Liver (tissue), 9 donors: ENCODE results near the gene ADGRG3. TPM values are rescaled to one million over a fixed set of nuclear protein-coding genes. Genes with fewer than 3 reads are reported as not detected.

Experiments
- DNase-seq: peaks from one replicate; pipeline ENCODE4 v3.0.0-alpha.2; 2017; ENCODE audit warnings: low spot score
- H3K27ac ChIP-seq, 2 donors: one replicate each; pipeline ENCODE4 v1.7.0; 2013; ENCODE audit warnings: inconsistent platforms in 2 of 2, low read length in 2 of 2, control low read depth in 1 of 2, low read depth in 1 of 2, mild to moderate bottlenecking in 1 of 2
- H3K27me3 ChIP-seq, 4 donors: one replicate each; pipeline versions ENCODE4 v1.6.1 to v1.7.0; 2013; ENCODE audit warnings: low read length in 3 of 4, inconsistent platforms in 1 of 4, mild to moderate bottlenecking in 1 of 4, moderate library complexity in 1 of 4; ENCODE audit not compliant: control insufficient read depth in 4 of 4, insufficient read depth in 4 of 4
- H3K36me3 ChIP-seq, 4 donors: one replicate each; pipeline versions ENCODE4 v1.6.1 to v1.7.0; 2013; ENCODE audit warnings: low read length in 3 of 4, mild to moderate bottlenecking in 3 of 4, low read depth in 1 of 4, moderate library complexity in 1 of 4; ENCODE audit not compliant: control insufficient read depth in 4 of 4, insufficient read depth in 3 of 4
- H3K4me1 ChIP-seq, 4 donors: one replicate each; pipeline versions ENCODE4 v1.6.1 to v1.7.0; 2013; ENCODE audit warnings: low read length in 3 of 4, mild to moderate bottlenecking in 3 of 4, moderate library complexity in 1 of 4; ENCODE audit not compliant: control insufficient read depth in 4 of 4, insufficient read depth in 4 of 4
- H3K4me3 ChIP-seq, 3 donors: one replicate each; pipeline versions ENCODE4 v1.6.1 to v1.7.0; 2013; ENCODE audit warnings: low read length in 3 of 3, control low read depth in 1 of 3, low read depth in 1 of 3, mild to moderate bottlenecking in 1 of 3
- H3K9ac ChIP-seq, 2 donors: one replicate each; pipeline ENCODE4 v1.7.0; 2013; ENCODE audit warnings: low read length in 2 of 2, mild to moderate bottlenecking in 2 of 2, moderate library complexity in 2 of 2, control low read depth in 1 of 2, low read depth in 1 of 2
- H3K9me3 ChIP-seq, 4 donors: one replicate each; pipeline versions ENCODE4 v1.6.1 to v1.7.0; 2013; ENCODE audit warnings: low read length in 3 of 4; ENCODE audit not compliant: control insufficient read depth in 4 of 4
- FOXA1 ChIP-seq: IDR thresholded peaks from 2 replicates; pipeline ENCODE4 v1.6.1; 2016; ENCODE audit warnings: antibody characterized with exemption
- FOXA2 ChIP-seq: IDR thresholded peaks from 2 replicates; pipeline ENCODE4 v1.6.1; 2016; ENCODE audit warnings: antibody characterized with exemption
- GABPA ChIP-seq, 2 donors: IDR thresholded peaks in 1 of 2; conservative IDR thresholded peaks in 1 of 2; 2 replicates each; pipeline ENCODE4 v1.6.1; 2016; ENCODE audit warnings: antibody characterized with exemption in 2 of 2, mild to moderate bottlenecking in 1 of 2, moderate library complexity in 1 of 2
- HNF4A ChIP-seq, 2 donors: conservative IDR thresholded peaks; 2 replicates each; pipeline ENCODE4 v1.6.1; 2016; ENCODE audit warnings: antibody characterized with exemption in 2 of 2, mild to moderate bottlenecking in 2 of 2
- HNF4G ChIP-seq: IDR thresholded peaks from 2 replicates; pipeline ENCODE4 v1.6.1; 2016; ENCODE audit warnings: antibody characterized with exemption
- JUND ChIP-seq, 2 donors: IDR thresholded peaks; 2 replicates each; pipeline ENCODE4 v1.6.1; 2016; ENCODE audit warnings: antibody characterized with exemption in 2 of 2
- NR2F2 ChIP-seq: IDR thresholded peaks from 2 replicates; pipeline ENCODE4 v1.6.1; 2016; ENCODE audit warnings: antibody characterized with exemption
- RAD21 ChIP-seq, 2 donors: IDR thresholded peaks; 2 replicates each; pipeline ENCODE4 v1.6.1; 2016; ENCODE audit warnings: antibody characterized with exemption in 2 of 2, mild to moderate bottlenecking in 2 of 2
- RXRA ChIP-seq, 2 donors: IDR thresholded peaks; 2 replicates each; pipeline ENCODE4 v1.6.1; 2017 to 2018; ENCODE audit warnings: antibody characterized with exemption in 2 of 2, mild to moderate bottlenecking in 1 of 2
- SP1 ChIP-seq: IDR thresholded peaks from 2 replicates; pipeline ENCODE4 v1.6.1; 2018; ENCODE audit warnings: antibody characterized with exemption, mild to moderate bottlenecking
- TAF1 ChIP-seq: conservative IDR thresholded peaks from 2 replicates; pipeline ENCODE4 v1.6.1; 2016; ENCODE audit warnings: antibody characterized with exemption, mild to moderate bottlenecking
- WGBS: extraction: QIAGEN DNeasy Blood & Tissue Kit; methylation state at CpG from one replicate; pipeline ENCODE4 v1.1.7; 2013; 5-methylcytosine and 5-hydroxymethylcytosine counted together
- polyA plus RNA-seq, 2 donors: library from polyadenylated mRNA; stranded (reverse) in 1 of 2; unstranded in 1 of 2; fragments of 200-250 nt in 1 of 2; fragments of >200 nt in 1 of 2; fragmentation: Nextera tagmentation in 1 of 2; extraction: Ambion mirVana in 1 of 2; gene quantifications; one replicate each; pipeline versions ENCODE4 v1.2.1 to v1.2.3, GENCODE V29; 2013 to 2015
- total RNA-seq, 2 donors: library from RNA; depleted of rRNA; stranded (reverse); fragments of >200 nt; gene quantifications; one replicate each; pipeline ENCODE4 v1.2.3, GENCODE V29; 2014
- TF ChIP-seq, protein P1 (sequence below): IDR thresholded peaks from 2 replicates; pipeline ENCODE4 v1.6.1; 2016; ENCODE audit warnings: antibody characterized with exemption
- TF ChIP-seq, protein P2 (sequence below): fragments of 150-350 bp; IDR thresholded peaks from 2 replicates; pipeline ENCODE4 v1.5.1; 2017; ENCODE audit warnings: improper control_type of control experiment, low read depth, low read length; ENCODE audit not compliant: missing input control
- TF ChIP-seq, protein P3 (sequence below): IDR thresholded peaks from 2 replicates; pipeline ENCODE4 v1.6.1; 2016; ENCODE audit warnings: antibody characterized with exemption
- TF ChIP-seq, protein P4 (sequence below): IDR thresholded peaks from 2 replicates; pipeline ENCODE4 v1.6.1; 2016; ENCODE audit warnings: antibody characterized with exemption
- TF ChIP-seq, protein P5 (sequence below): IDR thresholded peaks from 2 replicates; pipeline ENCODE4 v1.6.1; 2016; ENCODE audit warnings: antibody characterized with exemption, mild to moderate bottlenecking
- donor health status: healthy.
- donor health status: healthy.
- donor health status: healthy.
- donor health status: healthy.
- donor health status: healthy.

The ADGRG3 gene
- total and polyA plus RNA-seq, 4 donors, result 0.52 to 3.2 (median 1.0) TPM

DNA sequence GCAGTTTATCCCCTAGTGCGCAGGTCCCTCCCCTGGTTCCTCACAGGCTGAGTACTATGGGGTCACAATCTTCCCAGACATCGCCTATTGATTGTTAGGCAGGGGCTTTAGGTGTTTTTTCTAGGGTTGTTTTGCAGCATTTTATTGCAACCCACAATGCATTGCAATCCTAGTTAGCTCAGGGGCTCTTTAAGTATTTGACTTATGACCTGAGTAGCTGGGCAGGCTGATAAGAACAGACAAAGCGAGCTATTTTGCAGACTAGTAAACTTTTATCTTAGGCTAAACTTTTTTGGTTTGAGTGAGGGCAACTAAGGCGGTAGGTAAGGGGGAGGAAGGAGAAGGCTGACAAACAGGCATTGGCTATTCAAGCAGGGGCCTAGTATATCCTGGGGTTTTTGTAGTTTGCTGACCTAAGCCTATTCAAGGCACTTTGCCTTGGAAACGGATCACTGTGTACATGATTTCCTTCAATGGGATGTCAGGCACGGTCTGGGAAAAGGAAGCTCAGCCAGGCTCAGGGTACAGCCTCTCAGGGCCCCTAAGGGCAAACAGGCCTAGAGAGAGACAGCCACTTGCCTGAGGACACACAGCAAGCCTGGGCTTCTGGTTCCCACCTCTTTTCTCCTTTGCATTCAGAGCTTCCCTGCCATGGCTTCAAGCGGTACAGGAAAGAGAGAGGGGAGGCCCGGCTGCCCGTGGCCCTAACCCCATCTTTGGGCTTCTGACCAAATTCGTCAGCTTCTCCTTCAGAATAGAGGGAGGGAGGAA is 32.9 kb downstream of the ADGRG3 start (continued):
- TF ChIP-seq, protein P1, sequence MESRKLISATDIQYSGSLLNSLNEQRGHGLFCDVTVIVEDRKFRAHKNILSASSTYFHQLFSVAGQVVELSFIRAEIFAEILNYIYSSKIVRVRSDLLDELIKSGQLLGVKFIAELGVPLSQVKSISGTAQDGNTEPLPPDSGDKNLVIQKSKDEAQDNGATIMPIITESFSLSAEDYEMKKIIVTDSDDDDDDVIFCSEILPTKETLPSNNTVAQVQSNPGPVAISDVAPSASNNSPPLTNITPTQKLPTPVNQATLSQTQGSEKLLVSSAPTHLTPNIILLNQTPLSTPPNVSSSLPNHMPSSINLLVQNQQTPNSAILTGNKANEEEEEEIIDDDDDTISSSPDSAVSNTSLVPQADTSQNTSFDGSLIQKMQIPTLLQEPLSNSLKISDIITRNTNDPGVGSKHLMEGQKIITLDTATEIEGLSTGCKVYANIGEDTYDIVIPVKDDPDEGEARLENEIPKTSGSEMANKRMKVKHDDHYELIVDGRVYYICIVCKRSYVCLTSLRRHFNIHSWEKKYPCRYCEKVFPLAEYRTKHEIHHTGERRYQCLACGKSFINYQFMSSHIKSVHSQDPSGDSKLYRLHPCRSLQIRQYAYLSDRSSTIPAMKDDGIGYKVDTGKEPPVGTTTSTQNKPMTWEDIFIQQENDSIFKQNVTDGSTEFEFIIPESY, result no peak
- no peak for TF ChIP-seq GABPA (IDR thresholded peaks at IDR 0.05 in 1 of 2, conservative IDR thresholded peaks at IDR 0.05 in 1 of 2)
- peak in 1 of 2 donors; percentile 4 for TF ChIP-seq RXRA (IDR thresholded peaks at IDR 0.05)
- TF ChIP-seq HNF4A (conservative IDR thresholded peaks at IDR 0.05), result no peak

DNA sequence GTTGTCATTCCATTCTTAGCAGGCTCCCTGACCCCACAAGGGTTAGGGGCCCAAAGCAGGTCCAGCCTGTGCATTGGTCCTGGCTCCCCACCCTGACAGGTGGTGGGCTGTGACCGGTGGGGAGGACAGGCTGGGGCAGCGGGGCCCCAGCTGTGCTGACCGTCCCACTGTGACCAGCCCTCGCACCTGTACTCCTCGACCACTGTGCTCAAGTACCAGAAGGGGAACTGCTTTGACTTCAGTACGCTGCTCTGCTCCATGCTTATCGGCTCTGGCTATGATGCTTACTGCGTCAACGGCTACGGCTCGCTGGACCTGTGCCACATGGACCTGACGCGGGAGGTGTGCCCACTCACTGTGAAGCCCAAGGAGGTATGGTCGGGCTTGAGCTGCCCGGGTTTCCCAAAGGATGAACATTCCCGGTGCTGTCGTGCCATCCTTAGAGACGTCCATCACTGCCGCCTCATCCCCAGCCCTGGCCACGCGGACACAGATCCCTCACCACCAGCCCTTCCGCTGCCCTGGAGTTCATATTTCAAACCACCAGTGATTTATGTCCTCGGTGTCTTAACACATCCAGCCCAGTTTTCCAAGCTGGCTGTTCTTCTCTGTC is 33.8 kb downstream of the ADGRG3 start:
- H3K9me3 ChIP-seq, result no peaks in the 10 kb centered on the region
- H3K27me3 ChIP-seq, result no peaks in the 10 kb centered on the region
- no peak overlapping the region for H3K4me3 ChIP-seq
- 93% methylated on average over 23 of the region's 23 CpGs for WGBS
- DNase-seq, result no peak
- peaks cover 6 to 26% (median 23%) of the 10 kb centered on the region in 4 donors for H3K4me1 ChIP-seq
- TF ChIP-seq, protein P2, sequence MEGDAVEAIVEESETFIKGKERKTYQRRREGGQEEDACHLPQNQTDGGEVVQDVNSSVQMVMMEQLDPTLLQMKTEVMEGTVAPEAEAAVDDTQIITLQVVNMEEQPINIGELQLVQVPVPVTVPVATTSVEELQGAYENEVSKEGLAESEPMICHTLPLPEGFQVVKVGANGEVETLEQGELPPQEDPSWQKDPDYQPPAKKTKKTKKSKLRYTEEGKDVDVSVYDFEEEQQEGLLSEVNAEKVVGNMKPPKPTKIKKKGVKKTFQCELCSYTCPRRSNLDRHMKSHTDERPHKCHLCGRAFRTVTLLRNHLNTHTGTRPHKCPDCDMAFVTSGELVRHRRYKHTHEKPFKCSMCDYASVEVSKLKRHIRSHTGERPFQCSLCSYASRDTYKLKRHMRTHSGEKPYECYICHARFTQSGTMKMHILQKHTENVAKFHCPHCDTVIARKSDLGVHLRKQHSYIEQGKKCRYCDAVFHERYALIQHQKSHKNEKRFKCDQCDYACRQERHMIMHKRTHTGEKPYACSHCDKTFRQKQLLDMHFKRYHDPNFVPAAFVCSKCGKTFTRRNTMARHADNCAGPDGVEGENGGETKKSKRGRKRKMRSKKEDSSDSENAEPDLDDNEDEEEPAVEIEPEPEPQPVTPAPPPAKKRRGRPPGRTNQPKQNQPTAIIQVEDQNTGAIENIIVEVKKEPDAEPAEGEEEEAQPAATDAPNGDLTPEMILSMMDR, result no peak
- TF ChIP-seq, protein P3, sequence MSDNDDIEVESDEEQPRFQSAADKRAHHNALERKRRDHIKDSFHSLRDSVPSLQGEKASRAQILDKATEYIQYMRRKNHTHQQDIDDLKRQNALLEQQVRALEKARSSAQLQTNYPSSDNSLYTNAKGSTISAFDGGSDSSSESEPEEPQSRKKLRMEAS, result no peak
- TF ChIP-seq GABPA (IDR thresholded peaks at IDR 0.05 in 1 of 2, conservative IDR thresholded peaks at IDR 0.05 in 1 of 2) (no peak), SP1 (no peak), HNF4G (no peak), JUND (IDR thresholded peaks at IDR 0.05) (no peak), RAD21 (IDR thresholded peaks at IDR 0.05) (no peak), TAF1 (no peak), FOXA2 (no peak), NR2F2 (no peak), RXRA (IDR thresholded peaks at IDR 0.05) (no peak), FOXA1 (no peak)
- TF ChIP-seq, protein P4, sequence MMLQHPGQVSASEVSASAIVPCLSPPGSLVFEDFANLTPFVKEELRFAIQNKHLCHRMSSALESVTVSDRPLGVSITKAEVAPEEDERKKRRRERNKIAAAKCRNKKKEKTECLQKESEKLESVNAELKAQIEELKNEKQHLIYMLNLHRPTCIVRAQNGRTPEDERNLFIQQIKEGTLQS, result no peak
- TF ChIP-seq, protein P5, sequence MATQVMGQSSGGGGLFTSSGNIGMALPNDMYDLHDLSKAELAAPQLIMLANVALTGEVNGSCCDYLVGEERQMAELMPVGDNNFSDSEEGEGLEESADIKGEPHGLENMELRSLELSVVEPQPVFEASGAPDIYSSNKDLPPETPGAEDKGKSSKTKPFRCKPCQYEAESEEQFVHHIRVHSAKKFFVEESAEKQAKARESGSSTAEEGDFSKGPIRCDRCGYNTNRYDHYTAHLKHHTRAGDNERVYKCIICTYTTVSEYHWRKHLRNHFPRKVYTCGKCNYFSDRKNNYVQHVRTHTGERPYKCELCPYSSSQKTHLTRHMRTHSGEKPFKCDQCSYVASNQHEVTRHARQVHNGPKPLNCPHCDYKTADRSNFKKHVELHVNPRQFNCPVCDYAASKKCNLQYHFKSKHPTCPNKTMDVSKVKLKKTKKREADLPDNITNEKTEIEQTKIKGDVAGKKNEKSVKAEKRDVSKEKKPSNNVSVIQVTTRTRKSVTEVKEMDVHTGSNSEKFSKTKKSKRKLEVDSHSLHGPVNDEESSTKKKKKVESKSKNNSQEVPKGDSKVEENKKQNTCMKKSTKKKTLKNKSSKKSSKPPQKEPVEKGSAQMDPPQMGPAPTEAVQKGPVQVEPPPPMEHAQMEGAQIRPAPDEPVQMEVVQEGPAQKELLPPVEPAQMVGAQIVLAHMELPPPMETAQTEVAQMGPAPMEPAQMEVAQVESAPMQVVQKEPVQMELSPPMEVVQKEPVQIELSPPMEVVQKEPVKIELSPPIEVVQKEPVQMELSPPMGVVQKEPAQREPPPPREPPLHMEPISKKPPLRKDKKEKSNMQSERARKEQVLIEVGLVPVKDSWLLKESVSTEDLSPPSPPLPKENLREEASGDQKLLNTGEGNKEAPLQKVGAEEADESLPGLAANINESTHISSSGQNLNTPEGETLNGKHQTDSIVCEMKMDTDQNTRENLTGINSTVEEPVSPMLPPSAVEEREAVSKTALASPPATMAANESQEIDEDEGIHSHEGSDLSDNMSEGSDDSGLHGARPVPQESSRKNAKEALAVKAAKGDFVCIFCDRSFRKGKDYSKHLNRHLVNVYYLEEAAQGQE, result no peak
- TF ChIP-seq, protein P1, result no peak
- no peaks in the 10 kb centered on the region for H3K36me3 ChIP-seq
- H3K27ac ChIP-seq, result no peak overlapping the region
- no peak overlapping the region for H3K9ac ChIP-seq
